T-helper 22 cell (primary cell): ENCODE data around the gene COL7A1.

Experiments
- DNase-seq: peaks from one replicate; pipeline ENCODE4 v3.0.0-alpha.2; 2020; ENCODE audit warnings: low read depth

Gene COL7A1

GRCh38 chr3:48619541-48620524, 24.7 kb upstream of the COL7A1 start:
- DNase-seq, result no peak

- DNase-seq, result no peak
These were observed 22.4 kb upstream of the COL7A1 start for GRCh38 chr3:48617559-48617958.

- DNase-seq, result no peak
These were observed 18.9 kb upstream of the COL7A1 start for GRCh38 chr3:48614044-48614443.

GRCh38 chr3:48612309-48612708, 17.2 kb upstream of the COL7A1 start:
- DNase-seq, result no peak

- peak; percentile 81 for DNase-seq
These were observed 14.2 kb upstream of the COL7A1 start, which contains the start of gene UQCRC1 for GRCh38 chr3:48609088-48610005. UQCRC1 (minus strand) TSS chr3:48609646; CDS start chr3:48609620, 26 bp downstream.

- no peak for DNase-seq
These were observed 12.4 kb upstream of the COL7A1 start for GRCh38 chr3:48607519-48607918.

- DNase-seq, result no peak
These were observed 6.5 kb upstream of the COL7A1 start for GRCh38 chr3:48601622-48601994.

- no peak for DNase-seq
These were observed 5.8 kb upstream of the COL7A1 start for GRCh38 chr3:48600711-48601621.

- no peak for DNase-seq
These were observed 4.6 kb upstream of the COL7A1 start for GRCh38 chr3:48599509-48600285.

- DNase-seq, result no peak
These were observed 4.0 kb upstream of the COL7A1 start for GRCh38 chr3:48599077-48599501.

GRCh38 chr3:48598323-48599076, 3.4 kb upstream of the COL7A1 start:
- DNase-seq, result no peak

GRCh38 chr3:48597408-48597800, 2.3 kb upstream of the COL7A1 start:
- DNase-seq, result no peak

GRCh38 chr3:48596676-48597407, 1.7 kb upstream of the COL7A1 start:
- no peak for DNase-seq

GRCh38 chr3:48596157-48596556, 1.0 kb upstream of the COL7A1 start:
- no peak for DNase-seq

GRCh38 chr3:48595526-48596121, 495 bp upstream of the COL7A1 start:
- no peak for DNase-seq

- no peak for DNase-seq
These were observed 596 bp downstream of the COL7A1 start for GRCh38 chr3:48594417-48595049.

- no peak for DNase-seq
These were observed 1.8 kb downstream of the COL7A1 start for GRCh38 chr3:48593337-48593736.

- no peak for DNase-seq
These were observed 2.5 kb downstream of the COL7A1 start for GRCh38 chr3:48592519-48593087.
